H9 (cell line): ENCODE results near the gene ABCB8. TPM values are rescaled to one million over a fixed set of nuclear protein-coding genes. Genes with fewer than 3 reads are reported as not detected.
A peak's percentile ranks its signal among the peaks of the same experiment; 100 is the strongest.

Experiments used
- DNase-seq: peaks from one replicate; pipeline ENCODE4 v3.0.0-alpha.2; 2017
- H2AFZ ChIP-seq: one replicate; pipeline ENCODE4 v1.6.1; 2013; ENCODE audit warnings: mild to moderate bottlenecking, low read length, control low read depth, moderate library complexity
- H2AK5ac ChIP-seq: 2 replicates; pipeline ENCODE4 v1.6.1; 2013; ENCODE audit warnings: low read length, control low read depth, mixed read lengths; ENCODE audit not compliant: insufficient read length
- H2BK120ac ChIP-seq: one replicate; pipeline ENCODE4 v1.6.1; 2013; ENCODE audit warnings: low read depth, mild to moderate bottlenecking, low read length, control low read depth, inconsistent platforms; ENCODE audit not compliant: poor library complexity, severe bottlenecking
- H2BK12ac ChIP-seq: 2 replicates; pipeline ENCODE4 v1.6.1; 2013; ENCODE audit warnings: low read length, control low read depth, mixed read lengths, low read depth; ENCODE audit not compliant: insufficient read length
- H2BK15ac ChIP-seq: 2 replicates; pipeline ENCODE4 v1.6.1; 2013; ENCODE audit warnings: low read depth, low read length, control low read depth
- H2BK20ac ChIP-seq: one replicate; pipeline ENCODE4 v1.6.1; 2013; ENCODE audit warnings: low read depth, mild to moderate bottlenecking, low read length, control low read depth, inconsistent platforms; ENCODE audit not compliant: poor library complexity, severe bottlenecking
- H2BK5ac ChIP-seq: 2 replicates; pipeline ENCODE4 v1.6.1; 2013; ENCODE audit warnings: low read length, control low read depth, mixed read lengths; ENCODE audit not compliant: insufficient read length
- H3K14ac ChIP-seq: 2 replicates; pipeline ENCODE4 v1.6.1; 2013; ENCODE audit warnings: low read length, control low read depth; ENCODE audit not compliant: insufficient read depth
- H3K18ac ChIP-seq: 2 replicates; pipeline ENCODE4 v1.6.1; 2013; ENCODE audit warnings: low read depth, mild to moderate bottlenecking, mixed read lengths, low read length, control low read depth; ENCODE audit not compliant: insufficient read length
- H3K23ac ChIP-seq: 2 replicates; pipeline ENCODE4 v1.6.1; 2013; ENCODE audit warnings: low read length, control low read depth, mixed read lengths, low read depth; ENCODE audit not compliant: insufficient read length
- H3K23me2 ChIP-seq: 2 replicates; pipeline ENCODE4 v1.6.1; 2013; ENCODE audit warnings: low read depth, mild to moderate bottlenecking, mixed read lengths, low read length, control low read depth; ENCODE audit not compliant: insufficient read length, poor library complexity, severe bottlenecking
- H3K27ac ChIP-seq: 2 replicates; pipeline ENCODE4 v1.5.1; 2013; ENCODE audit warnings: low read length, control low read depth, mixed read lengths, low read depth; ENCODE audit not compliant: insufficient read length
- H3K27me3 ChIP-seq: 2 replicates; pipeline ENCODE4 v1.6.1; 2013; ENCODE audit warnings: low read length, control low read depth, inconsistent platforms; ENCODE audit not compliant: insufficient read depth
- H3K4ac ChIP-seq: 2 replicates; pipeline ENCODE4 v1.6.1; 2013; ENCODE audit warnings: low read depth, mild to moderate bottlenecking, control low read depth, inconsistent platforms, low read length, moderate library complexity
- H3K4me1 ChIP-seq: 2 replicates; pipeline ENCODE4 v1.6.1; 2013; ENCODE audit warnings: low read length, control low read depth, inconsistent platforms; ENCODE audit not compliant: insufficient read depth
- H3K4me2 ChIP-seq: 2 replicates; pipeline ENCODE4 v1.6.1; 2013; ENCODE audit warnings: low read length, control low read depth, mixed read lengths; ENCODE audit not compliant: insufficient read length, insufficient read depth
- H3K56ac ChIP-seq: 2 replicates; pipeline ENCODE4 v1.6.1; 2013; ENCODE audit warnings: low read depth, mild to moderate bottlenecking, mixed read lengths, low read length, control low read depth; ENCODE audit not compliant: insufficient read length
- H3K79me1 ChIP-seq: 2 replicates; pipeline ENCODE4 v1.6.1; 2013; ENCODE audit warnings: low read depth, mild to moderate bottlenecking, moderate library complexity, low read length, control low read depth, inconsistent platforms; ENCODE audit not compliant: insufficient read depth, poor library complexity, severe bottlenecking
- H3K79me2 ChIP-seq: 2 replicates; pipeline ENCODE4 v1.6.1; 2013; ENCODE audit warnings: low read length, control low read depth, inconsistent platforms; ENCODE audit not compliant: insufficient read depth
- H3K9ac ChIP-seq: 2 replicates; pipeline ENCODE4 v1.6.1; 2013; ENCODE audit warnings: low read length, control low read depth, mixed read lengths; ENCODE audit not compliant: insufficient read length; ENCODE audit errors: extremely low read depth
- H3K9me3 ChIP-seq: one replicate; pipeline ENCODE4 v1.6.1; 2013; ENCODE audit warnings: low read depth, low read length, inconsistent platforms; ENCODE audit not compliant: control insufficient read depth
- H3T11ph ChIP-seq: one replicate; pipeline ENCODE4 v1.6.1; 2013; ENCODE audit warnings: mild to moderate bottlenecking, low read length, control low read depth, inconsistent platforms
- H4K20me1 ChIP-seq: one replicate; pipeline ENCODE4 v1.6.1; 2013; ENCODE audit not compliant: control insufficient read depth, insufficient read length, insufficient read depth
- H4K5ac ChIP-seq: 2 replicates; pipeline ENCODE4 v1.6.1; 2013; ENCODE audit warnings: low read depth, mild to moderate bottlenecking, mixed read lengths, low read length, control low read depth; ENCODE audit not compliant: insufficient read length
- H4K8ac ChIP-seq: replicated peaks from 2 replicates; pipeline ENCODE4 v1.6.1; 2013; ENCODE audit warnings: low read length, control low read depth, mixed read lengths, low read depth; ENCODE audit not compliant: insufficient read length
- H4K91ac ChIP-seq: 2 replicates; pipeline ENCODE4 v1.6.1; 2013; ENCODE audit warnings: low read depth, mild to moderate bottlenecking, moderate library complexity, mixed read lengths, low read length, control low read depth; ENCODE audit not compliant: insufficient read length
- H3K27ac Mint-ChIP-seq, 3 experiments: 2 replicates in 2 of 3; 3 replicates in 1 of 3; pipeline ENCODE4 v1.8.0; 2020 to 2021; ENCODE audit warnings: mixed read lengths in 3 of 3, mild to moderate bottlenecking in 1 of 3, moderate library complexity in 1 of 3
- H3K27me3 Mint-ChIP-seq: 2 replicates; pipeline ENCODE4 v1.8.0; 2021; ENCODE audit warnings: low read depth, mild to moderate bottlenecking, moderate library complexity, mixed read lengths
- H3K36me3 Mint-ChIP-seq, 3 experiments: 2 replicates in 2 of 3; 3 replicates in 1 of 3; pipeline ENCODE4 v1.8.0; 2020 to 2021; ENCODE audit warnings: low read depth in 3 of 3, mixed read lengths in 3 of 3; ENCODE audit not compliant: insufficient read depth in 1 of 3
- H3K4me1 Mint-ChIP-seq, 2 experiments: 2 replicates each; pipeline ENCODE4 v1.8.0; 2020; ENCODE audit warnings: mixed read lengths in 2 of 2
- H3K4me3 Mint-ChIP-seq, 2 experiments: 2 replicates in 1 of 2; 3 replicates in 1 of 2; pipeline ENCODE4 v1.8.0; 2020 to 2021; ENCODE audit warnings: mild to moderate bottlenecking in 2 of 2, mixed read lengths in 2 of 2, moderate library complexity in 1 of 2
- H3K9me3 Mint-ChIP-seq, 2 experiments: 2 replicates in 1 of 2; 3 replicates in 1 of 2; pipeline ENCODE4 v1.8.0; 2020; ENCODE audit warnings: mild to moderate bottlenecking in 2 of 2, mixed read lengths in 2 of 2, moderate library complexity in 1 of 2
- CTCF ChIP-seq: fragments of 200-600 bp; sonication (generic); conservative IDR thresholded peaks from 3 replicates; pipeline ENCODE4 v1.8.0; 2021; ENCODE audit warnings: antibody characterized with exemption, mild to moderate bottlenecking
- WGBS: extraction: QIAGEN DNeasy Blood & Tissue Kit; methylation state at CpG from one replicate; pipeline ENCODE4 v1.1.7; 2013; ENCODE audit warnings: missing lambda C conversion rate, low lambda C conversion rate, mixed read lengths; ENCODE audit not compliant: insufficient read length; ENCODE audit errors: extremely low coverage; 5-methylcytosine and 5-hydroxymethylcytosine counted together
- total RNA-seq: library from RNA; stranded (reverse); gene quantifications from 2 replicates; pipeline ENCODE4 v1.2.1, GENCODE V29; 2021

ABCB8 gene
- total RNA-seq, 1 experiment from 2014 or later, result 22.1 TPM

GRCh38 chr7:151012031-151012692, 16.1 kb upstream of the ABCB8 start:
- Histone ChIP-seq H3K9ac (no peak overlapping the region), H4K8ac (no peak overlapping the region), H3K56ac (no peak overlapping the region), H3K27me3 (no peaks in the 10 kb centered on the region; the same call in 1 of the 2 replicates), H3K23ac (no peak overlapping the region), H3K14ac (no peak overlapping the region; the same call in 1 of the 2 replicates), H3K4ac (no peak overlapping the region), H3K79me2 (no peaks in the 10 kb centered on the region), H2BK20ac (no peak overlapping the region), H3K18ac (no peak overlapping the region), H2BK5ac (no peak overlapping the region), H3K27ac (no peak overlapping the region), H2BK15ac (no peak overlapping the region), H3K9me3 (no peaks in the 10 kb centered on the region), H3K79me1 (no peaks in the 10 kb centered on the region), H3K23me2 (peaks cover 4% of the 10 kb centered on the region), H4K20me1 (no peaks in the 10 kb centered on the region), H2AFZ (no peak overlapping the region), H2AK5ac (no peak overlapping the region), H3K4me1 (peaks cover 4% of the 10 kb centered on the region; the same call in 1 of the 2 replicates), H3T11ph (no peak overlapping the region), H2BK12ac (no peak overlapping the region), H4K5ac (no peak overlapping the region), H3K4me2 (no peak overlapping the region), H2BK120ac (no peak overlapping the region), H4K91ac (no peak overlapping the region)
- Mint-ChIP-seq H3K27ac (peak overlapping the region in 1 of 3 experiments; percentile 91; a peak in 1 of 7 replicates), H3K4me1 (peaks cover 21 to 51% of the 10 kb centered on the region in 2 experiments), H3K27me3 (peaks cover 47% of the 10 kb centered on the region), H3K4me3 (peak overlapping the region in 1 of 2 experiments; percentile 74; a peak in 4 of 5 replicates), H3K9me3 (no peaks in the 10 kb centered on the region), H3K36me3 (peaks cover 4 to 6% (median 6%) of the 10 kb centered on the region in 3 experiments; a peak in 6 of 7 replicates)
- DNase-seq, result no peak
- no peak for TF ChIP-seq CTCF
- WGBS, result no CpG with 5 or more reads among the region's 6 CpGs
